GM11168 (cell line): ENCODE measurements around the gene ACACB.

ENCODE experiments used
- in situ Hi-C: fragments of 300-500 bp; cut with MboI; formaldehyde crosslinking; loops from one replicate; pipeline ENCODE4 v1.12.0; 2022; ENCODE audit warnings: low sequenced_read_pairs; ENCODE audit not compliant: unreplicated experiment

Gene ACACB

DNA sequence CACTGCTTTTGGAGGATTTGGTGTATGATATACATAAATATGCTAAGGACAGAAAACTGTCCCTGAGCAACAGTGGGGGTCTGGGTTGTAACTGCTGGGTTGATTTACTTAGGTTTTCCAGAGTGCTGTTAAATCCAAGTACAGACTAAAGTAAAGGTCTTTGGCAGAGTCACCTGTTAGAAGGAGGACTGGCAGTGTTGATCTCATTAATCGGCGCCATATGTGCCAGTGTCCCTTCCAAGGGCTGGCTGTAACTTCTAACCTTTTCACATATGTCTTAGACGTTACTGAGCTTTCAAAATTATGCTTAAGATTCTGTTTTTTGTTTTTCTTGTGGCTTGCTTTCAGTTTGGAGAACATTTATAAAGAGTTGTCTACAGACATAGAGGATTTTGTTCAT, 13.9 kb upstream of the ACACB start:
- in situ Hi-C loops = no loop called here

- in situ Hi-C loops = no loop called here
Measured at GRCh38 chr12:109105176-109105575, 11.2 kb upstream of the ACACB start.

DNA sequence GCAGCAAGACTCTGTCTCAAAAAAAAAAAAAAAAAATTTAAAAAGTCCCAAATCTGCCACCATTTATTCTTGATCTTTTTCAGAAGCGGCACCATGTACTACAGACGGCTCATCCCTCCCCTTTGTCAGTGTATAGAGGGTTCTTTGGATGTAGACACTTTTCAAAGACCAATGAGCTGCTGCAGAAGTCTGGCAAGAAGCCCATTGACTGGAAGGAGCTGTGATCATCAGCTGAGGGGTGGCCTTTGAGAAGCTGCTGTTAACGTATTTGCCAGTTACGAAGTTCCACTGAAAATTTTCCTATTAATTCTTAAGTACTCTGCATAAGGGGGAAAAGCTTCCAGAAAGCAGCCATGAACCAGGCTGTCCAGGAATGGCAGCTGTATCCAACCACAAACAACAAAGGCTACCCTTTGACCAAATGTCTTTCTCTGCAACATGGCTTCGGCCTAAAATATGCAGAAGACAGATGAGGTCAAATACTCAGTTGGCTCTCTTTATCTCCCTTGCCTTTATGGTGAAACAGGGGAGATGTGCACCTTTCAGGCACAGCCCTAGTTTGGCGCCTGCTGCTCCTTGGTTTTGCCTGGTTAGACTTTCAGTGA, 6.5 kb upstream of the ACACB start:
- in situ Hi-C loops = no loop called here

GRCh38 chr12:109110988-109111495, 5.3 kb upstream of the ACACB start:
- in situ Hi-C loops = no loop called here

DNA sequence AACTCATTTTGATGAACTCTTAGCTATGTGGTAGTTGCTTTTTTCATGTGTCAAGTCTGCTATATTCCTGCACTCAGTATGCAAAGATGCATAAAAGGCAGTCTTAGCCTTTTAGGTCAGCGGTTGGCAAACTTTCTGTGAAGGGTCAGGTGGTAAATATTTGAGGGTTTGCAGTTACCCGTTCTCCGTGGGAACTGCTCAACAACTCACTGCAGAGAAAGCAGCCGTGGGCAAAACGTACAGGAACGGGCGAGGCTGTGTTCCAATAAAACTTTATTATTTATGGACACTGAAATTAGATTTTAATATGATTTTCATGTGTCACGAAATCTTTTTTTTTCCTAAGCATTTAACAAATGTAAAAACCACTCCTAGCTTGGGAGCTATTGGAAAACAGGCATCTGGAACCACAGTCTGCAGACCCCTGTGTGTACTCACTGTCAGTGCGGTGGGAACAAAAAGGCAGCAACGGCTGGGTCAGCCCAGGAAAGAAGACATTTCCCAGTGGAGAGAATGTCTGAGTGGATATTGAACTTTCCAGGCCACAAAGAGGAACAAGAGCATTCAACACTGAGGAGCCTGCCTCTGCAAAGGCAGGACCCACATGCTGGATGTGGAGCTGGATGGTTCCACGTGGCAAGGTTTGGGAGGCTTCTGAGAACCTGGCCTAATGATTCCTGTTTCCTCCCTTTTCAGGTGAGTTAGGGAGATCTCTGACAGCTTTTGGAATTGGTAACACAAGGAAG, 3.5 kb upstream of the ACACB start:
- in situ Hi-C loops = no loop called here

DNA sequence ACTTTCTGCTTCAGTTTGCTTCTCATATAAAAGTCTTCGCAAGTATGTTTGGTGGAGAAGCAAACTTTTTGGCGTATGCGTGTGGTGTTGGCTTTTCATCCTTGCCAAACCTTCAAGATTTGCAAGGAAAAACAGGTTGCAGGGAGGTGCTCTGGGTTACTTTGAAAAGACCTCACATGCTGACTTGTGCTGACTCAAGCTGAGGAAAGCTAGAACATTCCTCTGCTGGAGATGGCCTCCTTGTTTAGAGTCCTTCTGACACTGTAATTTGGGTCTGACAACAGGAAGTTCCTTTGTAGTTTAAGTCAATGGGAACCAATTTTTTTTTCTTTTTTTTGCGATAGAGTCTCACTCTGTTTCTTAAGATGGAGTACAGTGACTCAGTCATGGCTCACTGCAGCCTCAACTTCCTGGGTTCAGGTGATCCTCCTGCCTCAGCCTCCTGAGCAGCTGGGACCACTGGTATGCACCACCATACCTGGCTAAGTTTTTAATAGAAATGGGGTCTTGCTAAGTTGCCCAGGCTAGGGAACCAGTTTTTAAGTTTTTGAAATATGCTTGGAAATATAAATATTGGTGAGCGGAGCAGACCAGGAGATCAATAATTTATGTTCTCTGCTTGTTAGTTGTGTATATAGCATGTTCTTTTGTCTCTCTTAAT, 2.6 kb upstream of the ACACB start:
- in situ Hi-C loops = no loop called here

GRCh38 chr12:109114644-109115043, 1.7 kb upstream of the ACACB start:
- in situ Hi-C loops = loop anchor here (5.0 kb wide), 1 partner anchor 278 kb away; no protein-coding TSS in a partner anchor

DNA sequence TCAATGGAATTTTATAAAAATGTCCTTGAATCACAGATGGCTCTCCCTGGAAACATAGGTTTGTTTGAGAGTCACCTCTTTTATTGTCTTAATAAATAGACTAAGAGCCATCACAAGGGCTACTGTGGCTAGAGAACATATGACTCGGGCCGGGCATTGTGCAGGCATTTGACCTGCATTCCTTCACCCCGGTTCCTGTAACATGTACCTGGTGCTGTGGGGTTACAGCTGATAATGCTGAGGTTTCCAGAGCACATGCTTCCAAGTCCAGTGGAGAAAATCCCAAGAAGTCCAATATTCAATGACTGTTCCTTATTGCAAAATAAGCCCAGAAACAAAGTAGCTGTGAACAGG, 1.0 kb upstream of the ACACB start:
- in situ Hi-C loops = loop anchor here (5.0 kb wide), 1 partner anchor 277 kb away; no protein-coding TSS in a partner anchor

- in situ Hi-C loops = loop anchor here (5.0 kb wide), 1 partner anchor 276 kb away; no protein-coding TSS in a partner anchor
Measured at GRCh38 chr12:109116611-109116949, 193 bp downstream of the ACACB start.

DNA sequence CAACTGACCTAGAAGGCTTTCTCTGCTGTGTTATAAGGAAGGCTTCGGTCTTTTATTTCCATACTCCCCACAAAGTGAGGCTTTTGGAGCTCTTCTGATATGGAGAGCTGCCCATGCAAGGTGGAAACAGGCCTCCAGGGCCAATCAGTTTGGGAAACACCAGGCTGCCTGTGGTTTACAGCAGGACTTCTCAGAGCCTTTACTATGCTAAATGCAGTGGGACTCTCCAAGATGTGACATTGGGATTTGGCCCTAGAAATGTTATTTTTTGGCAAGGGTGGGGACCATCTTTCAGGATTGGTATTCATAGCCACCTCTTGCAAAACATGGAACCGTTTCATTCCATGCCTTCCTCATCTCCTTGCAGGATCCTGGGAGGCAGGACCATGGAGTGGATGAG, 3.7 kb downstream of the ACACB start:
- in situ Hi-C loops = no loop called here

- in situ Hi-C loops = no loop called here
Measured at GRCh38 chr12:109120557-109120956, 4.2 kb downstream of the ACACB start.

DNA sequence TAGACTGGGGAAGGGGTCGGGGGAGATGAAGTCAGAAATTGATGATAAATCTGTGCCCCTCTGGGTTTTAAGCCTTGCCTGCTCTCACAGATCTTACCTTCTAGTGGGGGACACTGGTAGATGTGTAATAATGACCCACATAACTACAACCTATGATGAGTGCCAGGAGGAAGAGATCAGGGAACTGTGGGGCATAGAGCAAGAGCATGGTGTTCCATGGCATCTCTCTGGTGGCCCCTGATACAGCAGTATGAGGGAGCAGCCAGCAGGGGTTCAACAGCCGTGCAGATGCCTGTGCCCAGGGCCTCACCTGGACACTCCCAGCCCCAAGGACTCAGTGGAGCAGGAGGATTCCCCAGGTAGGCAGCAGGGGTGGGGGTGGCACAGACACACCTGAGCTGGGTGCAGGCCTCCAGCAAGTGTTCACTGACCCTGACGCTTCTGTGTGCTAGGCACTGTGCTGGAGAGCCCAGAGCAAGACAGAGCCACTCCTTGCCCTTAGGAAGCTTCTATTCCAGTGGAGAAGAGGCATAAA, 5.0 kb downstream of the ACACB start:
- in situ Hi-C loops = no loop called here

DNA sequence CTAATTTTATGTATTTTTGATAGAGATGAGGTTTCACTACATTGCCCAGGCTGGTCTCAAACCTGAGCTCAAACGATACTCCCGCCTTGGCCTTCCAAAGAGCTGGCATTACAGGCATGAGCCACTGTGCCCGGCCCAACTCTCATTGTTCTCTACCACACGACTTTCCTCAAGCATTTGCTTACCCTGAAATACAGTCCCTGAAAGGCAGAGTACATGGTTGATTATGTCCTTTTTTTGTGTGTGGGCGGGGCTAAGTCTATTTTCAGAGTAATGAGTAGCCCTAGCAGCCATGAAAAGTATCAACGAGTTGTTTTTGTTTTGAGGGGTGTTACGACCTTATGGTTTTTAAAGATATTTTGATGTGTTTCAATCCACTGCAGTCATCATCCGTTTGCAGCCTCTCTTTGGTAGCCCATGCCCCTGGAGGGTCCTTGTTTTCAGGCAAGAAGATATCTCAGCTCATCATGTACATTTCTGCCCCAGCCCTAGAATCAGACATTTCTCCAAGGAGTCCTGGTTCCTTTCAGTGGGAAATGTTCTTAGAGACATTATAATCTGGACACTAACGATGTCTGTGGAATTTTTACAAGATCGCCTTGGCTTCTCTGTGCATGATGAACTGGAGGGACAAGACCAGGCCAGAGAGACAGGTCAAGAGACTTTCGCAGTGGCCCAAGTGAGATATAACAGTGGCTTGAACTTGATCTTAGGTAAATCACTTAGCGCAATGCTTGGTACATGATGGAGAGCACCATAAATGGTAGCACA, 8.7 kb downstream of the ACACB start:
- in situ Hi-C loops = no loop called here

DNA sequence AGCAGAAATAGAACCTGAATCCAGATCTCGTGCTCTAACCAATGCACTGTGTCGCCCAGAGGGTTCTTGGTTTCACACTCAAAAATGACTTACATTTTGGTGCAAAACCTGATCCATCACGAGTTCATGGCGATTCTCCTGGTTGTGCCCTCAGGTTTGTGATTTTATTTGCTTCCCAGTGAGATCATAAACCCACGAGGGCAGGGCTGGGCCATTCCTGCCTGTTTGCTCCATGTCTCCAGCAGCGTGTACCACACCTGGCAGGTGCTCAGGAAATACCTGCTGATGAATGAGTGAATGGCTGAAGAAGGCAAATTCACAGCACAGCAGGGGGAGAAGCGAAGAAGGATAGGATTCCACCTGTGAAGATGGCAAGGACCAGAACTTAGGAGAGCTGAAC, 9.4 kb downstream of the ACACB start:
- in situ Hi-C loops = no loop called here

DNA sequence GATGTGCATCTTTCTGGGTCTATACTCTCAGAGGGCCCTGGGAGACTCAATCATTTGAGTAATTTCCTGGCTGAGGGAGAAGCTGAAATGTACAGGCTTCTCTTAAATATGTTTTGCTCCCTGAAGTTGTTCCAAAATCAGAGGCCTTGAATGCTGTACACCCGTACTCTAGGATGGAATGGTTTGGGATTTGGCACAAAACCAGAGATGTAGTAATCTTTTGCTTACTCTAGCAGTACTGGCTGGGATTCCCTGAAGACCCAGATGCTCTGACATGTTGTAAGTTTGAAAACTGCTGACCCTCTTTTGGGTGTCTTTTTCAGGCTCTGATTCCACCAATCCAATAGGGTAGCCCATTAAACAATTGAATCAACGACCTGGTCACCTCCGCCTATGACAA, 10.4 kb downstream of the ACACB start:
- in situ Hi-C loops = no loop called here

DNA sequence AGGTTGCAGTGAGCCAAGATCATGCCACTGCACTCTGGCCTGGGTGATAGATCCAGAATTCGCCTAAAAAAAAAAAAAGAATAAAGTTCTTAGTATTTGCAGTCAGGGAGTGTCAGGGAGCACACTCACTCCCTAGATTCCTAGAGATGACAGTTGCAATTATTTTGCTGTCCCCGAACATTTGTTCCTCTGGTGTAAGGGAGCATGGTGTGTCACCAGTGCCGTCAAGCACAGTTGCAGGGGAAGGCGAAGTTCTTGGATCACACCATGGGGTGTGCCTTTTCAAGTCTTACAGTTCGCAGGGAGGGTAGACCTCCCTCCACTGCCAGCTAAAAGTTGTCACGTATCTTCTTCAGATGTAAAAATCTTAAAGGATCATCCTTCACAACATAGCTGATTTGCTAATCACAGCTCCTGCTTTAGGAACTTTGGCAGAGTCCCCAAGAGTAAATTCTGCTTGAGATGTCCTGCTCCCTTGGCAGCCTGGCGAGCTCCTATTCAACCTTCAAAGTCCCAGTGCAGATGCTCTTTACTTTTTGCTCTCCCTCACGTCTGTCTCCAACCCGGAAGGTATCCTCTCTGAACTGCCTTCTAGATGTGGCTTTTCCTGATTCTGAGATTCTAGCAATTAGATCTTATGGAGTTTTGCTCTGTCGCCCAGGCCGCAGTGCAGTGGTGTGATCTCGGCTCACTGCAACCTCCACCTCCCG, 11.3 kb downstream of the ACACB start:
- in situ Hi-C loops = no loop called here

DNA sequence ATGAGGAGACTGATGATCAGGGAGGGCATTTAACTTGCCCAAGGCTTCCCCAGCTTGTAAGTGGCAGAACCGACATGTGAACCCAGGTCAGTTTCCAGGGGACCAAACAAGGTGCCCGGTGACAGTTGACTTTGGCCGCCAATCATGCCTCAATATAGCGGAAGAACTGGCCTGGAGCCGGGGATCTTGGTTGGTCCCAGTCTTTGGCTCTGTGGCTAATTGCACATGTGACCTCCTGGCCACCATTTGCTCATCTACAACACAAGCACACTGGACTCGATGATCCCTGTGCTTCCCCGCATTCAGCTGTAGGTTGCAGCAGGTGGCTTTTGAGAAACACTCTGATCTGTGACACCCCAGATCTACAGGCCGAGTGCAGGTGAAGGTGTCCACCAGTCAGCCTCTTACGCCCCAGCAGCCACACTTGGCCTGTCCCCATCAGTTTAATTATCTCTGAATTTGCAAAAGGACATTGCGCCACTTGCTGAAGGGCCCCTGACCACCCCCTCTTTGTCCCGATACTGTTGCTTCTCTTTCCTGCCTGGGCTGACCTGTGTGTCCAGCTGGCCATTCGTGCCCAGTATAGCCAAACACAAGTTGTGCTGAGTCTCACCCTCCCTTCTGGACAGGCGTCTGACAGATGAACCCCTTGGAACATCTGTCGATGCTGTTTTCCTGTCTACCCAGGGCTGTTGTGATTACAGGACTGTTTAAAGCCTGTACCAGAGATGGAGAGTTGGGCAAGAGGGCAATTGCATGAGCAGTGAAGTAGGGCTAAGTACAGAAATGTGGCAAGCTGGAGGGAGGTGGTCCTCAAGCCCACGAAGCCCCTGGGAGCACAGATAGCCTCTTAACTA, 14.1 kb downstream of the ACACB start:
- in situ Hi-C loops = no loop called here

GRCh38 chr12:109131154-109132050, 15.0 kb downstream of the ACACB start:
- in situ Hi-C loops = no loop called here
